NCI-H2171 (cell line): ENCODE results near the gene C11orf68.
"Not testable (repeated sequence)": the region's sequence is repeated elsewhere in the genome, so short reads cannot be mapped to it uniquely, and the experiment has no call there.

Source experiments
- DNase-seq: peaks from one replicate; lab custom pipeline; 2025; lab: John Stamatoyannopoulos, UW

C11orf68 gene

GRCh38 chr11:65918211-65919140, at the start of gene C11orf68:
TSS of gene C11orf68 (minus strand) at chr11:65919062. CDS start at chr11:65919031, 31 bp downstream.
- DNase-seq, result no peak

GRCh38 chr11:65967329-65967934, 48.6 kb upstream of the C11orf68 start:
- DNase-seq, result no peak

GRCh38 chr11:65965986-65966762, 47.3 kb upstream of the C11orf68 start:
- DNase-seq, result no peak

- DNase-seq, result no peak
These were observed 46.0 kb upstream of the C11orf68 start for GRCh38 chr11:65964906-65965305.

GRCh38 chr11:65962141-65962564, 43.3 kb upstream of the C11orf68 start:
- DNase-seq, result no peak

GRCh38 chr11:65961267-65962140, 42.6 kb upstream of the C11orf68 start, which contains the start of gene SART1:
TSS of gene SART1 (plus strand) at chr11:65961734. CDS start at chr11:65961781, 47 bp downstream.
- DNase-seq, result peak; percentile 98

- no peak for DNase-seq
These were observed 42.0 kb upstream of the C11orf68 start for GRCh38 chr11:65960824-65961266.

GRCh38 chr11:65958774-65959420, 40.0 kb upstream of the C11orf68 start:
- DNase-seq, result no peak

GRCh38 chr11:65958291-65958690, 39.4 kb upstream of the C11orf68 start:
- no peak for DNase-seq

- peak; percentile 90 for DNase-seq
These were observed 35.9 kb upstream of the C11orf68 start for GRCh38 chr11:65954771-65955170.

- DNase-seq, result peak; percentile 34
These were observed 34.6 kb upstream of the C11orf68 start for GRCh38 chr11:65953471-65953870.

GRCh38 chr11:65952052-65952521, 33.2 kb upstream of the C11orf68 start:
- peak; percentile 45 for DNase-seq

GRCh38 chr11:65951641-65952040, 32.8 kb upstream of the C11orf68 start:
- not testable (repeated sequence) for DNase-seq

GRCh38 chr11:65950711-65951110, 31.8 kb upstream of the C11orf68 start:
- not testable (repeated sequence) for DNase-seq

- DNase-seq, result no peak
These were observed 28.8 kb upstream of the C11orf68 start for GRCh38 chr11:65947603-65948125.

GRCh38 chr11:65947133-65947532, 28.3 kb upstream of the C11orf68 start:
- DNase-seq, result no peak

- DNase-seq, result no peak
These were observed 27.8 kb upstream of the C11orf68 start for GRCh38 chr11:65946655-65947054.

GRCh38 chr11:65945941-65946558, 27.2 kb upstream of the C11orf68 start:
- no peak for DNase-seq

- no peak for DNase-seq
These were observed 26.6 kb upstream of the C11orf68 start, which contains the start of gene TSGA10IP for GRCh38 chr11:65945430-65945911. TSS of gene TSGA10IP (plus strand) at chr11:65945480. CDS start at chr11:65945676, 196 bp downstream.
